ENCODE data around the gene CYP11A1. TPM values are rescaled to one million over a fixed set of nuclear protein-coding genes. Genes with fewer than 3 reads are reported as not detected.

Gene CYP11A1
- total RNA-seq, 6 donors from 2014 or later, result 0.91 to 8.4 (median 1.1) TPM; not detected in 1

DNA sequence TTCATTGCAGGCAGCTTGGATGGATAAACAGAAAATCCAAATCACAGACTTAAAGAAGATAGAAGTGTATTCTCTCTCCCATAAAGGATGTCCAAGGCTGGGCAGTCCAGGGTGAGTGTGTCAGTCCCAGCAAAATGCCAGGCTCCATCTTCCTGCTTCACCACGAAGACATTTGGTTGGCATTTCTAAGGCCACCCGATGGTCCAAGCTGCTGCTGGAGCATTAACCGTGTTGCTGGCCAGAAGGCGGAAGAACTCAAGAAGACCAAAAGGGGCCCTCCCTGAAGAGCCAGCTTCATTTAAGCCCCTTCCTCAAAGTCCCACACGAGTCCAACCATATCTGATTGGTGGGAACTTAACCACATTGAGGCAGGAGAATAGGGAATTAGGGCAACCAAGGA lies 3.0 kb upstream of the CYP11A1 start:
- Histone ChIP-seq H3K4me1 (peaks cover 7 to 34% (median 21%) of the 10 kb centered on the region in 4 donors), H3K27me3 (no peaks in the 10 kb centered on the region), H3K36me3 (no peaks in the 10 kb centered on the region), H3K9me3 (no peaks in the 10 kb centered on the region), H3K4me3 (no peak overlapping the region), H3K27ac (no peak overlapping the region)
- DNase-seq (no peak), ATAC-seq (ENCODE audit: low FRiP score in 2 of 2) (no peak)
- WGBS, 2 donors, result 81 to 87% methylated on average over 5 of the region's 5 CpGs
- TF ChIP-seq CTCF (IDR thresholded peaks at IDR 0.05) (no peak), EP300 (IDR thresholded peaks at IDR 0.05) (no peak), POLR2AphosphoS5 (IDR thresholded peaks at IDR 0.05) (no peak), POLR2A (IDR thresholded peaks at IDR 0.05) (no peak)

DNA sequence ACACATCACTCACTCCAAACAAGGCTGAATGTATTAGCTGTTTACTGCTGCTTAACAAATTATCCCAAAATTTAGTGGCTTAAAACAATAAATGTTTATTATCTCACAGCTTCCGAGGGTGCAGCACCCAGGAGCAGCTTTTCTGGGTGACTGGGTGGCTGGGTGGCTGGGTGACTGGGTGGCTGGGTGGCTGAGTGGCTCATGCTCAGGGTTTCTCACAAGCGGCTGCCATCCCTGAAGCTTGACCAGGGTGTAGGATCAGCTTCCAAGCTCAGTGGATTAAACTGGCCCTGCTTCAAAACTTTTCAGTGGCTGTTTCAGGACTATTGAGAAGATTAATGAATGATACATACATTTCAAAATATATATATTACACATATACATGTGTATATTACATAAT lies 2.3 kb upstream of the CYP11A1 start:
- ATAC-seq (ENCODE audit: low FRiP score in 2 of 2) (no peak), DNase-seq (no peak)
- H3K4me1 ChIP-seq, result peaks cover 4 to 31% (median 20%) of the 10 kb centered on the region in 4 donors
- no peak overlapping the region for H3K27ac ChIP-seq
- H3K4me3 ChIP-seq, result no peak overlapping the region
- no peaks in the 10 kb centered on the region for H3K27me3 ChIP-seq
- TF ChIP-seq EP300 (IDR thresholded peaks at IDR 0.05) (no peak), POLR2A (IDR thresholded peaks at IDR 0.05) (no peak), POLR2AphosphoS5 (IDR thresholded peaks at IDR 0.05) (no peak), CTCF (IDR thresholded peaks at IDR 0.05) (no peak)
- 88 to 93% methylated on average over 2 of the region's 2 CpGs for WGBS, 2 donors
- H3K9me3 ChIP-seq, result no peaks in the 10 kb centered on the region
- no peaks in the 10 kb centered on the region for H3K36me3 ChIP-seq

DNA sequence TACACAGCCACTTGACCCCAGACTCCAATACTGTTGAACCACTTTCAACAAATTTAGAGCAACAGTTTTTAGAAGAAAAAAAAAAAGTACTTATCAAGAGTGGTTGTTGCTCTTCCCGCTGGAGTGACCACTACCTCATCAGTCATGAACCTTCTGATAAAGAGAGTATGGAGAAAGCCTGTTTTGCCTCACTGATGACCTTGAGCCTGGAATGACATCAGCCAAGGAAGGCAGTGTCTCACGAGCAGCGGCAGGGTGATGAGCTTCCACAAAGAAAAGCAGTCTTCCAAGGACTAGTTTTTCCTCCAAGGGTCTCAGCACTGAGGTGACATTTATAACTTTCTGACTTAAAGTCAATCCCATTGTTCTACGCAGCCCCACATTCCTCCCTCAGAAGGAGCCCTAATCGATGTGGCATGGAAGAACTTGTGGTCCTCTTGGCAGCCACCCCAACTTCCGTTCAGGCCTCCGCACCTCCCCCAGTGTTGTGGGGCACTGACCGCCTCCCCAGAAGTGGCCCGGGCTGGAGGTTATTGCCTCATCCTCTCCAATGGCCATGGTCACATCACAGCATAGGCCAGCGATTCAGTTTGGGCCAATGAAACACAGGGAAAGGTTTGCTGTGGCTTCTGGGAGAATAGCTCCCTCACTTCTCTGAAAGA lies 1.8 kb upstream of the CYP11A1 start:
- no peak for ATAC-seq (ENCODE audit: low FRiP score in 2 of 2)
- Histone ChIP-seq H3K4me3 (no peak overlapping the region), H3K9me3 (no peaks in the 10 kb centered on the region), H3K4me1 (peaks cover 0 to 26% (median 16%) of the 10 kb centered on the region in 4 donors), H3K36me3 (no peaks in the 10 kb centered on the region), H3K27ac (no peak overlapping the region), H3K27me3 (no peaks in the 10 kb centered on the region)
- 56 to 62% methylated on average over 10 of the region's 10 CpGs for WGBS, 2 donors
- DNase-seq, result no peak
- no peak for TF ChIP-seq POLR2AphosphoS5 (IDR thresholded peaks at IDR 0.05)
- no peak for TF ChIP-seq EP300 (IDR thresholded peaks at IDR 0.05)
- TF ChIP-seq POLR2A (IDR thresholded peaks at IDR 0.05), result no peak
- no peak for TF ChIP-seq CTCF (IDR thresholded peaks at IDR 0.05)

DNA sequence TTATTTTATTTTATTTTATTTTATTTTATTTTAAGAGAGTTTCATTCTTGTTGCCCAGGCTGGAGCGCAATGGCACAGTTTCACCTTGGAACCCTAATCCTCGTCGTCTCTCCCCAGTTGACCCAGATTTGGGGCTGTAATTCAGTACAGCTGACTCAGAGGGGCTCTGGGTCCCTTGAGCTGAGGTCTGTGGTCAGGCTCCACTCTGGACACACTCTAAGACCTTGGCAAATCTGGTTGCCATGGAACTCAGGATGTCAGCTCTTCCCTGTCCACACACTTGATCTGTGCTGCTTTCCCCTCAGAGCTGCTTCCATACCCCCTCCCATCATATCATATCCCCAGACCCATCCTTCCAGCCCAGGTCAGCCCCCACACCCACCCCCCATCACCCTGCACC lies 675 bp upstream of the CYP11A1 start:
- DNase-seq, result no peak
- WGBS, 2 donors, result 87 to 98% methylated on average over 3 of the region's 3 CpGs
- no peaks in the 10 kb centered on the region for H3K27me3 ChIP-seq

More for the DNA sequence above, 675 bp upstream of the CYP11A1 start:
- no peak for TF ChIP-seq POLR2AphosphoS5 (IDR thresholded peaks at IDR 0.05)
- TF ChIP-seq POLR2A (IDR thresholded peaks at IDR 0.05), result no peak
- no peak for TF ChIP-seq EP300 (IDR thresholded peaks at IDR 0.05)
- TF ChIP-seq CTCF (IDR thresholded peaks at IDR 0.05), result no peak
- Histone ChIP-seq H3K27ac (no peak overlapping the region), H3K4me3 (no peak overlapping the region), H3K36me3 (no peaks in the 10 kb centered on the region), H3K9me3 (no peaks in the 10 kb centered on the region), H3K4me1 (peaks cover 0 to 17% (median 11%) of the 10 kb centered on the region in 4 donors)
- no peak for ATAC-seq (ENCODE audit: low FRiP score in 2 of 2)

Data from upper lobe of left lung (tissue), 6 donors.